ENCODE results near the gene METRN.
A peak's percentile ranks its signal among the peaks of the same experiment; 100 is the strongest.

METRN gene

DNA sequence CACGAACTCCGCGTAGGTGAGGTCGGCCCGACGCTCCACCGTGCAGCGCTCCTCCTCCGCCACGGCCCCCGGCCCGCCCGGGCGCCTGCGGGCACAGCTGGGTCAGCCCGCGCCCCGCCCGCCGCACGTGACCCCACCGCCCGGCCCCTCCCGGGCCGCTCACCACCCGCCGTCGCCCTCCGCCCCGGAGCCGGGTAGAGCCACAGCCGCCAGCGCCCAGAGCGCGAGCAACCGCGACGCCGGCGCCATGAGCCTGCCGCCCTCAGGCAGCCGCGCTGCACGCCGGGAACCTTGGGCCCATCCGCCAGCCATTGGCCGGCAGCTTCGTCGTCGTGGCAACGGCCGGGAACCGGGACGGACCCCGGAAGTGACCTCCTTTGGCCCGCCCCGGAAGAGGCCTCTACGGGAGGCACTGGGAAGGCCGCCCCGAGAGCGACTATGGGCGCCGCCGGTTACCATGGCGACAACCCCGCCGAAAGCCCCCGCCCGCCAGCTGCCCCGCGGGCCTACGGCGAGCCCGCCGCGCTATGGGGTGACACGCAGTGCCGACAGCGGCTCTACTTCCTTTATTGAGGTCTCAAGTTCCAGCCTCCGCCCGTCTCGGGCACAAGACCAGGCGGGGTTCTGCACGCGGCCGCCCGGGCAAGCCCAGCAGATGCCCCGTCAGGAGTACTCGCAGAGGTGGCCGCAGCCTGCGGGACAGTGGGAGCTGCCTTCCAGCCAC, 30.7 kb upstream of the METRN start, which contains the start of gene JMJD8:
TSS of gene JMJD8 (minus strand) at position 264 of the 724 bp plus-strand sequence. CDS start at position 249, 15 bp downstream.
- TF ChIP-seq, protein P1, sequence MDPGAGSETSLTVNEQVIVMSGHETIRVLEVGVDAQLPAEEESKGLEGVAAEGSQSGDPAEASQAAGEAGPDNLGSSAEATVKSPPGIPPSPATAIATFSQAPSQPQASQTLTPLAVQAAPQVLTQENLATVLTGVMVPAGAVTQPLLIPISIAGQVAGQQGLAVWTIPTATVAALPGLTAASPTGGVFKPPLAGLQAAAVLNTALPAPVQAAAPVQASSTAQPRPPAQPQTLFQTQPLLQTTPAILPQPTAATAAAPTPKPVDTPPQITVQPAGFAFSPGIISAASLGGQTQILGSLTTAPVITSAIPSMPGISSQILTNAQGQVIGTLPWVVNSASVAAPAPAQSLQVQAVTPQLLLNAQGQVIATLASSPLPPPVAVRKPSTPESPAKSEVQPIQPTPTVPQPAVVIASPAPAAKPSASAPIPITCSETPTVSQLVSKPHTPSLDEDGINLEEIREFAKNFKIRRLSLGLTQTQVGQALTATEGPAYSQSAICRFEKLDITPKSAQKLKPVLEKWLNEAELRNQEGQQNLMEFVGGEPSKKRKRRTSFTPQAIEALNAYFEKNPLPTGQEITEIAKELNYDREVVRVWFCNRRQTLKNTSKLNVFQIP (CRISPR knock-in tag; IDR thresholded peaks at IDR 0.05; ENCODE audit: borderline replicate concordance, low read depth) = no peak
- TF ChIP-seq ESRRG (CRISPR knock-in tag; IDR thresholded peaks at IDR 0.05) (no peak), PPARA (CRISPR knock-in tag; IDR thresholded peaks at IDR 0.05; ENCODE audit: borderline replicate concordance) (no peak), TCF4 (CRISPR knock-in tag; IDR thresholded peaks at IDR 0.05; ENCODE audit: borderline replicate concordance) (no peak), ARNTL (CRISPR knock-in tag; IDR thresholded peaks at IDR 0.05; ENCODE audit: borderline replicate concordance, low read depth) (no peak), ZC3H10 (CRISPR knock-in tag; IDR thresholded peaks at IDR 0.05) (0 out of 2 replicates have a peak, but pooled peaks have one; percentile 41)

DNA sequence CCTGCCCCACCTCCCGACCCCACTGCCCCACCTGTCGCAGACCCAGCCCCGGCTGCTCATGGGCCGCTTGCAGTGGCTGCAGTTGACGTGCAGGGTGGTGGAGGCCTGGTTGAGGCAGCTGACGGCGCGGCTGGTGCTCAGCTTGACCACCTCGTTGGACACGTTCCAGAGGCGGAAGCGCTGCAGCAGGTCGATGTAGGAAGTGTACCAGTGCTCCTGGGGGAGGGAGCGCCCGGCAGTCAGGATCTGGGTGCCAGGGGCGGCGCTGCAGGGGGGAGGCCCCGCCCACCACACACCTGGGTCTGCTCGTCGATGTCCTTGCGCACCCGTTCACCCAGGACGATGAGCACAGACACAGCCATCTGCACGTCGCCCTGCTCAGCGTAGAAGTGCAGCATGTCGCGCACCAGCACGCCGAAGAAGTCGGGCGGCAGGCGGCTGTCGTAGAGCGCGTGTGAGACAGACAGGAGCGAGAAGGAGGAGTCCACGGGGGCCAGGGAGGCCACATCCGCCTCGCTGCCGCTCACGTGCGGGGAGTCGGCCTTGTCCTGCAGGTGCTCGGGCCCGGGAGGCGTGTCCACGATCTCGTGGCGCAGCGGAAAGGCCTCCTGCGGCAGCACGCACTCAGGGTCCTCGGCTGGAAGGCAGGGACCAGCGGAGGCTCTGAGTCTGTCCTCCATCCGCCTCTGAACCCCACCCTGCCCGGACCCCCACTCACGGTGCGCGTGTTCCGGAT, 29.8 kb upstream of the METRN start:
- ATAC-seq = no peak
- TF ChIP-seq GLIS3 (CRISPR knock-in tag; IDR thresholded peaks at IDR 0.05) (no peak), PPARA (CRISPR knock-in tag; IDR thresholded peaks at IDR 0.05; ENCODE audit: borderline replicate concordance) (no peak), ZNF70 (CRISPR knock-in tag; IDR thresholded peaks at IDR 0.05) (no peak), ZFP3 (CRISPR knock-in tag; IDR thresholded peaks at IDR 0.05) (no peak), RARB (CRISPR knock-in tag; IDR thresholded peaks at IDR 0.05) (no peak), OSR1 (CRISPR knock-in tag; IDR thresholded peaks at IDR 0.05) (no peak), BACH2 (CRISPR knock-in tag; IDR thresholded peaks at IDR 0.05; ENCODE audit: borderline replicate concordance) (no peak), ARNTL (CRISPR knock-in tag; IDR thresholded peaks at IDR 0.05; ENCODE audit: borderline replicate concordance, low read depth) (no peak), ZNF8 (CRISPR knock-in tag; IDR thresholded peaks at IDR 0.05) (no peak)
- TF ChIP-seq, protein P1 (CRISPR knock-in tag; IDR thresholded peaks at IDR 0.05; ENCODE audit: borderline replicate concordance, low read depth) = no peak

More for the DNA sequence above, 30.7 kb upstream of the METRN start, which contains the start of gene JMJD8:
- ATAC-seq = peak; percentile 68

GRCh38 chr16:685967-686366, 29.0 kb upstream of the METRN start:
- peak; percentile 20 for ATAC-seq
- no peak for TF ChIP-seq RARB (CRISPR knock-in tag; IDR thresholded peaks at IDR 0.05)

- no peak for ATAC-seq
- TF ChIP-seq TCF4 (CRISPR knock-in tag; IDR thresholded peaks at IDR 0.05; ENCODE audit: borderline replicate concordance) (no peak), TOX (CRISPR knock-in tag; IDR thresholded peaks at IDR 0.05; ENCODE audit: borderline replicate concordance) (no peak), PPARA (CRISPR knock-in tag; IDR thresholded peaks at IDR 0.05; ENCODE audit: borderline replicate concordance) (no peak), CSDC2 (CRISPR knock-in tag; IDR thresholded peaks at IDR 0.05) (no peak), CREB5 (CRISPR knock-in tag; IDR thresholded peaks at IDR 0.05; ENCODE audit: low read depth) (no peak), ZC3H10 (CRISPR knock-in tag; IDR thresholded peaks at IDR 0.05) (no peak)
Measured at GRCh38 chr16:686459-687260, 28.3 kb upstream of the METRN start.

DNA sequence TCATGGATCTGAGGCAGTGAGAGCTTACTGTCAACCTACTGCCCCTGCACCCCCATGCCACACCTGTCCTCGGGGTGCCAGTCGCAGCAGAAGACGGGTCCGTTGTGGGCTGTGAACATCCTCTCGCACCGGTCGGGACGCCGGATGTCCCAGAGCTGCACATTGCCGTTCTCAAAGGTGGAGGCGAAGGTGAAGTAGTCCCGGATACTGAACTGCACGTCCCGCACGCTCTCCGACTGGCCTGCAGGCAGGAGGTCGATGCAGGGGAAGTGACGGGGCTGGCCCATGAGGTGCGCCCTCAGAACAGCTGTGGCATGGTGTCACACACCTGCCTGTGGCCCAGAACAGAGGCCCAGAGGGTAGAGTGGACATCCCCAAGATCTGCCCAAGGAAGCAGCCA, 27.4 kb upstream of the METRN start:
- ATAC-seq = no peak
- TF ChIP-seq TSHZ2 (CRISPR knock-in tag; IDR thresholded peaks at IDR 0.05) = no peak
- no peak for TF ChIP-seq ISL1 (CRISPR knock-in tag; IDR thresholded peaks at IDR 0.05)
- TF ChIP-seq TOX (CRISPR knock-in tag; IDR thresholded peaks at IDR 0.05; ENCODE audit: borderline replicate concordance) = no peak
- no peak for TF ChIP-seq ESRRG (CRISPR knock-in tag; IDR thresholded peaks at IDR 0.05)
- no peak for TF ChIP-seq ZNF565 (CRISPR knock-in tag; conservative IDR thresholded peaks at IDR 0.05; ENCODE audit: low read depth)
- no peak for TF ChIP-seq TCF4 (CRISPR knock-in tag; IDR thresholded peaks at IDR 0.05; ENCODE audit: borderline replicate concordance)
- no peak for TF ChIP-seq ZNF8 (CRISPR knock-in tag; IDR thresholded peaks at IDR 0.05)
- no peak for TF ChIP-seq ZC3H10 (CRISPR knock-in tag; IDR thresholded peaks at IDR 0.05)
- TF ChIP-seq SNAI2 (CRISPR knock-in tag; IDR thresholded peaks at IDR 0.05) = no peak
- no peak for TF ChIP-seq OSR1 (CRISPR knock-in tag; IDR thresholded peaks at IDR 0.05)
- TF ChIP-seq, protein P2, sequence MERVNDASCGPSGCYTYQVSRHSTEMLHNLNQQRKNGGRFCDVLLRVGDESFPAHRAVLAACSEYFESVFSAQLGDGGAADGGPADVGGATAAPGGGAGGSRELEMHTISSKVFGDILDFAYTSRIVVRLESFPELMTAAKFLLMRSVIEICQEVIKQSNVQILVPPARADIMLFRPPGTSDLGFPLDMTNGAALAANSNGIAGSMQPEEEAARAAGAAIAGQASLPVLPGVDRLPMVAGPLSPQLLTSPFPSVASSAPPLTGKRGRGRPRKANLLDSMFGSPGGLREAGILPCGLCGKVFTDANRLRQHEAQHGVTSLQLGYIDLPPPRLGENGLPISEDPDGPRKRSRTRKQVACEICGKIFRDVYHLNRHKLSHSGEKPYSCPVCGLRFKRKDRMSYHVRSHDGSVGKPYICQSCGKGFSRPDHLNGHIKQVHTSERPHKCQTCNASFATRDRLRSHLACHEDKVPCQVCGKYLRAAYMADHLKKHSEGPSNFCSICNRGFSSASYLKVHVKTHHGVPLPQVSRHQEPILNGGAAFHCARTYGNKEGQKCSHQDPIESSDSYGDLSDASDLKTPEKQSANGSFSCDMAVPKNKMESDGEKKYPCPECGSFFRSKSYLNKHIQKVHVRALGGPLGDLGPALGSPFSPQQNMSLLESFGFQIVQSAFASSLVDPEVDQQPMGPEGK (CRISPR knock-in tag; IDR thresholded peaks at IDR 0.05; ENCODE audit: borderline replicate concordance) = no peak
